UCSD-AML1 (cell line): ENCODE results near the gene NAP1L4.

ENCODE experiments used
- DNase-seq: peaks from one replicate; lab custom pipeline; 2025; ENCODE audit not compliant: unreplicated experiment; lab: John Stamatoyannopoulos, UW

Gene NAP1L4

GRCh38 chr11:2994336-2994730 lies 2.2 kb upstream of the NAP1L4 start:
- DNase-seq, result no peak

- DNase-seq, result no peak
Measured at GRCh38 chr11:2992997-2993325, 832 bp upstream of the NAP1L4 start.

DNA sequence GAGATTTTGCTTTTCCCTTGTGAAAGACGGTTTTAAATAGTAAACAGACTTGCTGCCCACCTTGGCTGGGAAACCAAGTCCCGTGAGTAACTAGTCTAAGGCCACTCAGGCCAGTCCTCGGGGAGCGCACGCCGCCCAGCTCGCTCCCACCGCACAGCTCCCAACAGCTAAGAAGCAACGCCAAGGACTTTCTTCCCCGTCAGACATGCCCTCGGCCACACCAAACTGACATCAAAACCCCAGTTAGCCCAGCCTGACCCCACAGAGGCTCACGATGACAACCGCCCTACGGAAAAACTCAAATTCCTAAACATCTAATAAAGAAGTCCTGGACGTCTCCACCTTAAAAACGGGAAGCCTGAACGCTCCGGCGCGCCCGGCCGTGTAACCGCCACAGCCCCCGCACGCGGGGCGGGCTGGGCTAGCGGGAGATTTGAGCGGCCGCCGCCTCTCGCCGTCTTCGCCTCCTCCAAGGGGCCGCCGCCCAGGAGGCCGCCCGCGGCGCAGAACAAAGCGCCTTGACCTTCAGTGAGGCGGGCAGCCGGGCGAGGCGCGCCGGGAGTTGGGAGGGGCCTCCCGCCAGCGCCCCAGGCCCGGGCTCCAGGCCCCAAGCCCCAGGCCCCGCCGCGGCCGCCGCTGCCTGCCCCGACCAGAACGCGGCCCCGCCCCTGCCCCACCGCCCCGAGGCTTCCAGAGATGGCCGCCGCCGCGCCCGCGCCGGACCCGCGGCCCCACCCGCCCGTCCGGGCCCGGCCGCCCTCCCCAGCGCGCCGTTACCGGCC lies 486 bp downstream of the NAP1L4 start:
- peak; percentile 73 for DNase-seq

DNA sequence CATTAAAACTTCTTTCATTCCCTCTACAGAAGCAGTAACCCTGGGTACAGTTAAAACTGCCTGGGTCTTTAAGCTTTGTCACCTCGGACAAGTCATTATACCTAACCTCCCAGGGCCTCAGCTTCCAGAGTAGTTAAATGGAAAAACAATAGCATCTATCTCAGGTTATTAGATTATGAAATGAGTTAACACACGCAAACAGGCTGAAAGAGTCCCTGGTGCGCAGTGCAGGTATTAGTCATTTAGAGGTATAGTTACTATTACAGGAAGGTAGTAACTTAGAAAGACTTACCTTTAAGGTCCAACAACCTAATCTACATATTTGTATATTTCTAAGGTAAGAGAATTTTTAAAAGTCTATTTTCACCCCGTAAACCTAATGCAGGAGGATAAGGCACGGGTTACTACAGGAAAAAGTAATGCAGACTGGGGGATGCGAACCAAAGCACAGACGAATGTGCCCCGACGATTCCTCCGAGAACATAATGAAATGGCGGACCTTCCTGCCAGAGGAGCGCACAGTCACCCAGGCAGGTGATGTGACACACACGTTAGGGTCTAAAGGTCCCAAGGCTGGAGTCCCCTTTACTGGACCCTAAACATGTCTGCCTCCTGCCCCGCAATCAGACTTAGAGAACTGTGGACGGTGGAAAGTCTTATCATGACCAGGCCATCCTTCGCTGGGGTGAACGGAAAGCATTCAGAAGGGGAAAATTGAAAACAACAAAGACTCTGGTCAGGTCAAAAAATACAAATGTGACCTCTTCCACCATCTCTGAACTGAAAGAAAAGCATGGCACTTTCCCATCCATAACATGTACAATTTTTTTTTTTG lies 1.3 kb downstream of the NAP1L4 start:
- peak; percentile 41 for DNase-seq

DNA sequence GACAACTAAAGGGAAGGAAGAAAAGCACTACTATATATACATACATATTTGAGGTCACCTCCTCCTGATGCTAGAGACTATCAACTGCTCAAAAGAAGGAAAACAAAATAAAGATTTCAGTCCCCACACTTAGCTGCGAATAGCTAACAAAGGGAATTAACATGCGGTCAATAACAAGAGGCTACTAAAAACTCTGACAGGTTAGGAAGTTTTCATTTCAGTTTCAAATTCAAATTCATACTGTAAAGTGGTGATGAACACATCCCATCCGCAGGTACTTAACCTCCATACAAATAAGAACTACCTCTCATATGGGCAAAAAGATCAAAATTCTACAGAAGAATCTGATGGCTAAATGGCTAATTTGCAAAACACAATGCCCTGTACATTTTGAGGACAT lies 2.6 kb downstream of the NAP1L4 start:
- no peak for DNase-seq

DNA sequence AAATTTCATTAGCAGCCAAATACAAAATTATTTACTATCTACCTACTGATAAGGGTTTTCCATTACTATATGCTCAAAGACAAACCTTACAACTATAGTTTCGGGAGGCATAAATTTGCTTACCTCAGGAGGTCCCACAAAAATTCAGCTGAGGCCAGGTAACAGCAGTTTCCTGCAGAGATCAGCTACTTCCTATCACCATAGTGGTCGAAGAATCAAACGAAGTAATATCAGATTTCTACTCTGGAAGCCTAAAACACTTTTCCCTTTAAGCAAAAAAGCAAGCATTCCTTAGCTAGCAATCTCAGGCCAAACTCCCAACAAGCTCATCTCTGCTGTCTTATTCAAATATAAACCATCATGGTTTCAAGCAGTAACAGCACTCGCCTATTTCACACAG lies 3.1 kb downstream of the NAP1L4 start:
- no peak for DNase-seq

- no peak for DNase-seq
Measured at GRCh38 chr11:2987881-2988861, 4.0 kb downstream of the NAP1L4 start.

DNA sequence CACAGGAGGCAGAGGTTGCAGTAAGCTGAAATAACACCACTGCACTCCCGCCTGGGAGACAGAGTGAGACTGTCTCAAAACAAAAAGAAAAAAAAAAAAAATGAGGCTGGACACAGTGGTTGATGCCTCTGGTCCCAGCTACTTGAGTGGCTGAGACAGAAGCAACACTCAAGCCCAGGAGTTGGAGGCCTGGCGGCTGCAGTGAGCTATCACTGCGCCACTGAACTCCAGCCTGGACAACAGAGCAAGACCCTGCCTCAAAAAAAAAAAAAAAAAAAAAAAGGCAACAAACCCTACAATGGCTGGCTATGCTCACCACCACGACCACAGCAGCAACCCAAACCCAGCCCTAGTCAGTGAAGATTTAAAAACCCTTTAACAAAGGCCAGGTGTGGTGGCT lies 8.2 kb downstream of the NAP1L4 start:
- DNase-seq, result no peak

GRCh38 chr11:2982214-2982613 lies 9.9 kb downstream of the NAP1L4 start:
- DNase-seq, result no peak

GRCh38 chr11:2981130-2981529 lies 11.0 kb downstream of the NAP1L4 start:
- DNase-seq, result no peak

- no peak for DNase-seq
Measured at GRCh38 chr11:2980168-2980840, 11.8 kb downstream of the NAP1L4 start.

DNA sequence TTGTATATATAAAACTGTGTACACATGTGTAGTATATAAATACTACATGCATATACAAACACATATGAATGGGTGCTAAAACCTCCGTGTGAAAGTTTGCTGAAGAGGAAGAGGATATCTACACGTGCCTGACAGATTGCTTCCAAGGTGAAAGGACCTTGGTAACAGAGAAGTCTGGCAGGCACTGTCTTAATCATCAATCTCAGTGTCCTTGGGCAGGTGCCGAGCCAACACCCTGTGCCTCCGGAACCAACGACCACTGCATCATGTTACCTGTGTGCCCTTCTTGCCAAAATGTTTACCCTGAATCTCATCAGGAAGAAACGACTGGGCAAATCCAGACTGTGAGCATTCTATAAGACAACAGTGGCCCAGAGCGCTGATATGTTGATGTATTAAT lies 15.0 kb downstream of the NAP1L4 start:
- no peak for DNase-seq

DNA sequence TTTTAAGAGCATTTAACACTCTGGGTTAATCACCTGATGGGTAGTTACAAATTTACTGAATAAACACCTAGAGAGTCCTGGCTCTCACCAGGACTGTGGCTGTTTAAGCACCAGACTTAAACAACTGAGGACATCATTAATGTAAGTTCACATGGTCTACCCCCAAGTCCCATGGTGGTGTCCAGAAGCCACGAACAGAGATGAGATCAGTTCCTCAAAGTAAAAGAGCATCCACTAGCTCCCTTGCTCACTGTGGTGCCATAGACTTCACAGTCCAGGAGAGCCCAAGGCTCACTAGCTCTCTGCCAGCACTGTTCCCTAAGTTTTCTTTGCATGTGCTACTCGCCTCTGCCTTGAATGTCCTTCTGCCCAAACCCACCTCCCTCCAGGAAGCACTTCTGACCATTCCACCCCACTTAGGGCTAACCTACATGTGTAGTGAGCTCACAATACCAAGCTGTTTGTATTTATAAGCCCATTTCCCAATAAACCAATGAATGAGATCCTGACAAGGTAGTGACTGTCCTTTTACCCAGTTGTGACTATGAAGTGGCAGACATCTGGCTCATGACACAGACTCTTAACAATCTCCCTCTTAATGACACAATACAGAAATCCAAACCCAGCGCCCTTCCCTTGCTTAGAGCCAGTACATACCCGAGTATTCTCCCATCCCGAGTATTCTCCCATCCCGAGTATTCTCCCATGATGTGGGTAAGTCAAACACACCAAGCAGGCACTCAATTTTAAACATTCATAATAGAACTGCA lies 15.7 kb downstream of the NAP1L4 start:
- no peak for DNase-seq

- no peak for DNase-seq
Measured at GRCh38 chr11:2975594-2975993, 16.5 kb downstream of the NAP1L4 start.

DNA sequence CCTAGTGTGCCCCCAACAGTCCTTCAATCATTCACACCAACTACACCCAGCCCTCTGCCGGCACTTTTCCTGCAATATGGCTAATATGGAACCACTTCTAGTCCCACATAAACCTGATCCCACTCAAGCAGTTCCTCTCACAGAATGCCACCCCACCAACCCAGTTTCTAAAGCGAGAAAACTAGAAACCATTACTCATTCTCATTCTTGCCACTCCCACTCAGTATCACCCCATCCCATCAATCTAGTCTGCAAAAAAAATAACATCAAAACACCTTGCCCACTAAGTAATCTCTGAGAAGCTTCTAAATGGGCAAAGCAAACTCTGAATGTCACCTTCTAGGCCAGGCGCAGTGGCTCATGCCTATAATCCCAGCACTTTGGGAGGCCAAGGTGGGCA lies 17.9 kb downstream of the NAP1L4 start:
- no peak for DNase-seq

GRCh38 chr11:2968341-2968900 lies 23.7 kb downstream of the NAP1L4 start:
- DNase-seq, result no peak

DNA sequence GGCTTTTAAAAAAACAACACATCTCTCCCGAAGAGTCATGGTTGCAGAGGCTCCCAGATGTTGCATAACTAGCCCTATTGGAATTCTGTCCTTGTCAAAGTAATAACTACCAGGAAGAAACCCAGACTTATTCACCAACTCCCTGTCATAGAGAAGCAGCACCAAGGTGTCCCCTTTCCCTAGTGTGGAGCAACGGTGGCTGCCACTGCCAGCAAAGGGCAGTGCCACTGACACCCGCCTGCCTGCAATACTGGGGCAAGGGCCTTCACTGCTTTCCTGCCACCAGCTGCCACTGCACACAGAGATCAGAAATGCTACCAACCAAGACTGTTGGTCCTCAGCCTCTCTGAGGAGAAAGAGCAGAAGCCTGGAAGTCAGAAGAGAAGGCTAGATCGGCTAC lies 27.3 kb downstream of the NAP1L4 start:
- no peak for DNase-seq

DNA sequence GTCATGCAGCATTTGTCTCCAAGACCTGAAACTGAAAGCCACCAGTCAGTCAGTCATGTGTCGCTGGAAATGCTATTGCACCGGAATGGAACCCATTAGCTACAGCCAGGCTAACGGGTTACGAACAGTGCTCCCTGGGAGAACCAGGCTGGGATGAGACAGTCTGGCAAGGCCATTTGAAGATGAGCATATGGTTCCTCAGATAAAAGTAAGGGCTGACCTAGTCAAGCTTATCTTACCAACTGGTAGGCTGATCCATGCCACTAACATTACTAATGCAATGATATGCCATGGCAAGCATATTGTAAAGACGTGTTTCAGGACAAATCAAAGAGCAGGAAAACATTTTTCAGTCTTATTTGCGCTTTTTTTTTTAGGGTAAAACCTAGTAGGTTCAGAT lies 28.4 kb downstream of the NAP1L4 start:
- no peak for DNase-seq

DNA sequence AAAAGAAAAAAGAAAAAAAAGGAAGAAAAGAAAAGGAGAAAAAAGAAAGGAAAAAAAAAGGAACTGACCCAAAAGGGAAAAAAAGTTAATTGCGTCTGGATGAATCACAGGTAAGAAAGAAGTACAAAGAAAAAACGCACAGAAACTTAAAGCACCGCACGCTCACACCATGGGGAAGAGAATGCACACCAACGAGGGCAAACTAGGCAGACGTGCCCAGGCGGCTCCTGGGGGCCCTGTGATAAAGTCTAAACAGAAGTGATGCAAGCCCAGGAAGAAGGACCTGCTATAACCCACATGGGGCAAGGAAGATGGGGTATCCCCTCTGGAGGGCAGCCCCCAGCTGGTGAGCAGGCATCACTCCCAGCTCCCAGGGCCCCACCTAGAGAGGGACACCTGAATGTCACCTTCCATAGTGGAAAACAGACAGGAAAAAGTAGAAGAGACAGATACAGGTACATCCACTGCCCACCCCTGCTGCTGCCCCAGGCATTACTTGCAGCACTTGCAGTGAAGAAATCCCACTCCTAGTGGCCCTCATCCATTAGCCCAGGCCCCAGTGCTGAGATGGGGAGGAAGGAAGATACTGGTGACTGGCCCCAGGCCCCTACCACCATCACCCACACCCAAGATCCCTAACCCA lies 28.9 kb downstream of the NAP1L4 start:
- DNase-seq, result no peak
